Stomach (tissue), 4 donors: ENCODE data around the gene ETV6.

ENCODE experiments used
- POLR2AphosphoS5 ChIP-seq, 3 donors: sonication (generic); formaldehyde crosslinking; IDR thresholded peaks; one replicate each; pipeline ENCODE4 v1.6.1; 2016; ENCODE audit warnings: antibody characterized with exemption in 3 of 3
- TF ChIP-seq, protein P1 (sequence below), 7 experiments: fragments of 450-650 bp in 4 of 7; fragments of 200-600 bp in 3 of 7; sonication (generic) in 3 of 7; IDR thresholded peaks; one replicate each; pipeline ENCODE4 v1.5.1; 2016 to 2019; ENCODE audit warnings: antibody characterized with exemption in 7 of 7, control low read depth in 2 of 7, mild to moderate bottlenecking in 1 of 7

DNA sequence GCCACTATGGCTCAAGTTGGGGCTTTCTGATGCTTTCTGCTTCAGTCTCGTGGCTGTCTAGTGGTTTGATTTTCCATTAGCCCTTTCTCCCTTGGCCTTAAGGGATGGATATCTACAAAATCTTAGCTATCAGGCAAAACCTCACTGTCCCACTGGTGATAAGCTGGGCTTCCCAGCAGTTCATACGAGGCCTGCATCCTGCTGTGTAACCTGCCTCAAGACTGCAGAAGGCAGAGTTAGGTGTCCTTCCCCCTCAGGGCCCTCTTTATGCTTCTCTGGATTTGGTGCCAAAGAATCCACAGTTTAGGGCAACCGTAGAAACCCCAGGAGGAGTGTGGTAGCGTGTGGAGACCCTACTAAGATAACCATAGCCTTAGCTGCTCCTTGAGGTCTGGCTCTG, 38.9 kb downstream of the ETV6 start:
- TF ChIP-seq, protein P1, sequence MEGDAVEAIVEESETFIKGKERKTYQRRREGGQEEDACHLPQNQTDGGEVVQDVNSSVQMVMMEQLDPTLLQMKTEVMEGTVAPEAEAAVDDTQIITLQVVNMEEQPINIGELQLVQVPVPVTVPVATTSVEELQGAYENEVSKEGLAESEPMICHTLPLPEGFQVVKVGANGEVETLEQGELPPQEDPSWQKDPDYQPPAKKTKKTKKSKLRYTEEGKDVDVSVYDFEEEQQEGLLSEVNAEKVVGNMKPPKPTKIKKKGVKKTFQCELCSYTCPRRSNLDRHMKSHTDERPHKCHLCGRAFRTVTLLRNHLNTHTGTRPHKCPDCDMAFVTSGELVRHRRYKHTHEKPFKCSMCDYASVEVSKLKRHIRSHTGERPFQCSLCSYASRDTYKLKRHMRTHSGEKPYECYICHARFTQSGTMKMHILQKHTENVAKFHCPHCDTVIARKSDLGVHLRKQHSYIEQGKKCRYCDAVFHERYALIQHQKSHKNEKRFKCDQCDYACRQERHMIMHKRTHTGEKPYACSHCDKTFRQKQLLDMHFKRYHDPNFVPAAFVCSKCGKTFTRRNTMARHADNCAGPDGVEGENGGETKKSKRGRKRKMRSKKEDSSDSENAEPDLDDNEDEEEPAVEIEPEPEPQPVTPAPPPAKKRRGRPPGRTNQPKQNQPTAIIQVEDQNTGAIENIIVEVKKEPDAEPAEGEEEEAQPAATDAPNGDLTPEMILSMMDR (IDR thresholded peaks at IDR 0.05), result no peak
- TF ChIP-seq POLR2AphosphoS5 (IDR thresholded peaks at IDR 0.05), result no peak
